ENCODE measurements around the gene NT5C2.
A peak's percentile ranks its signal among the peaks of the same experiment; 100 is the strongest.

Gene NT5C2

DNA sequence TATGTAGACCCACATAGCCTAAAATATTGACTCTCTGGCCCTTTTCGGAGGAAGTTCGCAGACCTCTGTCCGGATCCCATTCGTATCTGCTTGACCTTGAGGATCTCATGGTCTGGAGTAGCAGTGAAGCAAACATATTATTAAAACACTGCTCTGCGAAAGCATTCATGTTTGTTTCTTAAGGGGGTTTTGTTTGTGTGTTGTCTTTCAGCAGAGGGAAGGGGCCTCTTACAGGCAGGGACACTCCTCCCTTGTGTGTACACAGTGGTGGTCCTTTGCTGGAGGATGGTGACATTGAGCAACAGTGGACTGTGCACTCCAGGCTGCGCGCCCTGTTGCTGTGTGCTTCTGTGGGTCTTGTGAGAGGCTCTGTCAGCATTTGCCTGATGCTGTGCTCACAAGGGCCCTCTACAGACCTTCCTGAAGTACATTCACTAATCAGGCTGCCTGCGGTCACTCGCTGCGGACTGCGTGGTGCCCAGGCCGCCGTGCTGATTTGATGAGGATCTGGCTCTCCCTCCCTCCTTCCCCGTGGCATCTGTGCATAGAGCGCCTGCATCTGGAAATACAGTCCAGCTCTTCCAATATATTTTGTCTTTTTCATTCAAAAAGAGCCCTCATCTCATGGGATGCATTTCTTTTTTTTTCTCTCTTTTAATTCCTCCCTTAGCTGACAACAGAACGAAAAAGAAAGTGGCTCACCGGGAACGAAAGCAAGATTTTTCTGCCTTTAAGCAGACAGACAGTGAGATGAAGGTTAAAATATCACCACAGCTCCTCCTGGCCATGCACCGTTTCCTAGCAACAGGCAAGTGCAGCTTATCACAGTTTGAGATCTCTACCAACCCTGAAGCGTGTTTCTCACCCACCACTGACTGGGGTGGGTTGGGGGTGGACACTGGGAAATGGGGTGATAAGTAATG, 139.2 kb downstream of the NT5C2 start:
- DNase-seq: no peak

DNA sequence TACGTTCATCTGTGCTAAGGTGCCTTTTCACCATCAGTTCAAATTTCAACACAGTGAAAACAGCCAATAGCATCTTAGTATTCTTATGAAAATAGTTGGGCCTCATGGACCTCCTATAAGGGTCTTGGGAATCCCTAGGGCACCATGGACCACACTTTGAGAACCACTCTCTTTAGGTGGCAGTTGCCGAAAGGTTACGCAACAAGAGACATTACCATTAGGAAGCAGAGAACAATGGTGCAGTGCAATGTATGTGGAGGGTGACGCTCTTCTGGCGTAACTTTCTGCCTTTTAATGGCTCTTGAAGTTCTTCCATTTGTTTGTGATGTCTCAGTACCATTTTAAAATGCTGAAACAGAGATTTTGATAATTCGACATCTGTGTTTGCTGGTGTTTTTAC, 143.8 kb downstream of the NT5C2 start:
- no peak for DNase-seq

DNA sequence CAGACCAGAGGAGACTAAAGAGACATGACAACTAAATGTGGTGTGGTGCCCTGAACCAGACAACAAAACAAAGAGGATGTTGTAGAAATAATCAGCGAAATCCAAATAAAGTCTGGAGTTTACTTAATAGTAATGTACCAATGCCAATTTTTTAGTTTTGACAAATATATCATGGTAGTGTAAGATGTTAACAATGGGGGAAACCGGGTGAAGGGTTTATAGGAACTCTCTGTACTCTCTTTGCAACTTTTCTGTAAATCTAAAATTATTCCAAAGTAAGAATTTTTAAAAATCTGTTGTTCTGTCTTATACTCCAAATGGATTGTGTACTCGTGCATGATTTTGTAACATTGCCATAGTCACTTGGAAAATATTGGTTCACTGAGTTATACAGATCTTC, 145.7 kb downstream of the NT5C2 start:
- no peak for DNase-seq

DNA sequence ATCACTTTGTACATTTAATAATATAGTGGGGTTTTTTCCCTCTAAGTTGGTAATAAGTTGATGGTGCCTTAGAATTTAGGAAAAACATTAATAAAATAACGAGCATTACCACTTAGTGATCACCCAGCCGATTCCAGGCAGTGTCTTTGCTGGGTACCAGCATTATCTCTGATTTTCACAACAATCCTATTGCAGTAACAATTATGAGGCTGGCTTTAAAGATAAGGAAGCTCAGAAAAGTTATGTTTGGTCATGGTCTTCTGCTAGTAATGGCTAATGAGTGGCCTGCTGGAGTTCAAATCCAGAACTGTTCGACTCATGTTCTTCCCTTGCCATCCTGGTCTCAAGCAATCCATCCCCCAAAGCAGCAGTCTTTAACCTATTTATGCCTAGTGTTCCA, 147.1 kb downstream of the NT5C2 start:
- DNase-seq: no peak

DNA sequence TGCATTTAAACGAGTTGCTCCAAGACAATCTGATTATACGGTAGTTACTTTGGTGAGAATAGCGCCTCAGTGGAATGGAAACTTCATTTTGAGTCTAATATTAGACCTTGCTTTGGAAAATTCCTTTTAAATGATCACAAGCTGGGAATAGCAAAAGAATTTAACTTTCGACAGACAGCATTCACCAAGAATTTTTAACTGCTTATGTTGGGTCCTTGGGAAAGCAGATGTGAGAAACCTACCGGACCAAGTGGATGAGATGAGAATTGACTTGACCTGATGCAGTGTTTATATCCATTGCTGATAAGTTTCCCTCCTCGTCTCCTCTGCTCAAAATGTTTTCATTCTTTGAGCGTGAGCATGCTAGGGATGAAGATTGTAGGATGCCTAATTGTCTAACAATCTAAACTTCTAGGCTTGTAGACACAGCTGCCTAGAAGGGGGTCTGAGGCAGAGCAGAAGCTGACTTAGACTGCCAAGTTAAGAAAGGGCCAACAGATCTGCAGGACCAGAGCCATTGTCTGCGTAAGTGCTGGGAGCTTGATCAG, 148.1 kb downstream of the NT5C2 start:
- DNase-seq: no peak

DNA sequence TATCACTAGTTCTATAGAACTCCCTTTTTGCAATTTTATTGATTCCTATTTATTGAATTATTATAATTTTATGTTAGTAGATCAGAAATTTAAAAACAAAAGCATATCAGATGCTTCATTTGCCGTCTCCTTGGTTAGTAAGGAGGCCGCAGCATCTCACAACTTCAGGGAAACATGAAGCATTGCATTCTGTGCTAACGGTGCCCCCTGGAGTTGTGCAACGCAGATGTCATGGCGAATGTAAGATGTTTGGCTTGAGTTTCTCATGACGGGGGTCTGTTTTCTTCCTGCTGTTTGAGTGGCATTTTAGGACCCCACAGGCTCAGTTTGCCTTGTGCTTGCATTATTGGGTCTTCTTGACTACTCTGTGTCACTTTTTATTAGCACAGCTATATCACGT, 150.2 kb downstream of the NT5C2 start:
- no peak for DNase-seq

DNA sequence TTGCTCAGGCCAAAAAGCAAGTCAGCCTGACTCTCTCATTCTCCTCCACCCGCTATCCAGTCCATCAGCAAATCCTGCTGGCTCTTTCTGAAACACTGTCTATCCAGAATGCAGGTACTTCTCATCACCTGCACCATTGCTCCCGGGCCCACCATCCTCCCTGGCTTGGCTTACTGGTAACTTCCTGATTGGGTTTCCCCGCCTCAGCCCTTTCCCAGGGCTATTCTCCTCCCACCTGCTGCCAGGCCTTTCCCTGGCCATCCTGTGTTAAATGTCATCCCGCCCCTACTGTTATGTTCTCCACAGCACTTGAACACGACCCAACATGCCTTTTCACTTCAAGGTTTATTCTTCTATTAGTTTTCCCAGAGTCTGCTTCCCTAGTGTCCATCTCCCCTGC, 150.9 kb downstream of the NT5C2 start:
- peak; percentile 77 for DNase-seq

DNA sequence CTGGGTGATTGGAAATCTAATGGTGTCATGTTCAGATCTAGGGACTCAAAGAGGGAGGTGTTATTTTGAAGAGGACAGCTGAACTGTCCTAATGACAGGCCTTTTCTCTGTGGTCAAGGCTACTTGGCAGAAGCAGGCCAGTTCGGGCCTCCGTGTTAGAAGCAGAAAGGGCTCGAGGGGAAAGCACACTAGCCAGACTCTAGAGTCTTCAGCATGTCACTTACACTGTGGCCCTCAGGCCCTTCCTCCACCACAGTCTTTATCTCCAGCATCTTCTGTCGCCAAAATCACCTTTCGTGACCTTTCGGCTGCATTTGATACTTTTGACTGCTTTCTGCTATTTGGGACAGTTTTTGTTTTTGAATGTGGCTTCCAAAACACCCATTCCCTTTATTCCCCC, 151.7 kb downstream of the NT5C2 start:
- no peak for DNase-seq

DNA sequence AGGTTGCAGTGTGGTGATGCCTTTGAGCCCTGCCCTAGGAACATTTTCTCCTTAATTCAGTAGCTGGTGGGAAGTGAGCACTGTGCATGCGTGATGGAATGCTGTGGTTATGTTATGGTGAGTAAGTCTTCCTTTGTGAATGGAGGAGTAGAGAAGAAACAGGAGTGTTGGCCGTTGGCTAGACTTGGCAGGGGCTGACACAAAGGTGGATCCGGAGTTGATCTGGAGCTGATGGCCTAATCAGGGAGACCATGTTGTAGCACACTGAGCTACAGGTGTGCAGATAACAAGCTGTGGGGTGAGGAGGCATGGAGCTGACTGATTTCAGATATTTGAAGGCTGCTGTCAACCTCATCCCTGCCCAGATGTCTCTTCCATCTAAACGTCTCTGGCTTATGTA, 152.7 kb downstream of the NT5C2 start:
- DNase-seq: no peak

DNA sequence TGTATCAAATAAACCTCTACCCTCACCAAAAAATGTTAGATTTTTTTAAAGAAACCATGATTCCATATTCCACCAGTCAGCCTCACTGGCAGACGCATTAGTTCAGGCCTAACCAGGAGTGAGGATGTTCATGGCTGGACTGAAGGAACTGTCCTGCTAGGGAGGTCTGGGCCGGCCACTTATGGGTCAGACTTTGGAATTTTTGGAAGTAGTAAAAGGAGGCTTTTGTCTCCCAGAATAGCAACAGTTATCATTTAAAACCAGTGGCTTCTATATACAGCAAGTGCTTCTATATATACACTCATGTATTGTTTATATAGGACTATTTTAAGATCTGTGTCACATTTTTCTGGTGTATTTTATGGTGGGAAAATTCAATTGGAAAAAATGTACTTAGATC, 154.5 kb downstream of the NT5C2 start:
- DNase-seq: no peak

Data from NCI-H1105 treated with DMSO at 0.1 percent for 48 hours (cell line).